GM12872 (cell line): ENCODE measurements around the gene PPM1H.

Source experiments
- CTCF ChIP-seq: IDR thresholded peaks from 3 replicates; pipeline ENCODE4 v1.5.1; 2011; ENCODE audit warnings: low read depth, mild to moderate bottlenecking, low read length, moderate library complexity; ENCODE audit not compliant: insufficient read depth

PPM1H gene

GRCh38 chr12:62917926-62918325 lies 17.0 kb downstream of the PPM1H start:
- no peak for TF ChIP-seq CTCF

- TF ChIP-seq CTCF = no peak
These were observed 18.1 kb downstream of the PPM1H start for GRCh38 chr12:62916632-62917425.

GRCh38 chr12:62915204-62915529 lies 19.8 kb downstream of the PPM1H start:
- no peak for TF ChIP-seq CTCF

- no peak for TF ChIP-seq CTCF
These were observed 20.3 kb downstream of the PPM1H start for GRCh38 chr12:62914443-62915203.

GRCh38 chr12:62913380-62913779 lies 21.6 kb downstream of the PPM1H start:
- no peak for TF ChIP-seq CTCF

GRCh38 chr12:62912644-62913043 lies 22.3 kb downstream of the PPM1H start:
- TF ChIP-seq CTCF = no peak

- TF ChIP-seq CTCF = no peak
These were observed 23.7 kb downstream of the PPM1H start for GRCh38 chr12:62911286-62911685.
